Stimulated activated CD8-positive, alpha-beta memory T cell treated with anti-CD3 and anti-CD28 coated beads, Interleukin-7, amount 100 ng/mL, for 1 hour (primary cell): Measurements from ENCODE around the gene CCDC3.
"Not testable (repeated sequence)": the region's sequence is repeated elsewhere in the genome, so short reads cannot be mapped to it uniquely, and the experiment has no call there.

Experiments used
- DNase-seq, 2 donors: peaks; one replicate each; pipeline ENCODE4 v3.0.0-alpha.2; 2020; ENCODE audit warnings: low read depth in 2 of 2

The CCDC3 gene

DNA sequence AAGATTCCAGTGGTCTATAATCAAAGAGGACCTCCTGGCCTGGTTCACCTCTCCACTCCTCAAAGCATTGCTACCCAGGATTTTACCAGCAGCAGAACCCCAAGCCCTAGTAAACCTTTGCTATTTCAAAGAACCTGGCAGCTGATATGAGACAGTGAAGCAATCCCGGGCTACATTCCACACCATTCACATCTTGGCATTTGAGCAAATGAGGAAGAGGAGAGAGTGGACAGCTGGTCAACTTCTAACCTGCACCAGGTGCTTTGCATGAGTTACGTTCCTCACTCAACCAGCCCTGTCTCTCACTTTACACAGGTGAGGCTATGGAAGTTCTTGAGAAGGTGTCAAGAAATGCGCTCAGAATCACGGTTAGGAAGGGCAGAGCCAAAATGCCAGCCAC is 1.1 kb downstream of the CCDC3 start:
- no peak for DNase-seq

DNA sequence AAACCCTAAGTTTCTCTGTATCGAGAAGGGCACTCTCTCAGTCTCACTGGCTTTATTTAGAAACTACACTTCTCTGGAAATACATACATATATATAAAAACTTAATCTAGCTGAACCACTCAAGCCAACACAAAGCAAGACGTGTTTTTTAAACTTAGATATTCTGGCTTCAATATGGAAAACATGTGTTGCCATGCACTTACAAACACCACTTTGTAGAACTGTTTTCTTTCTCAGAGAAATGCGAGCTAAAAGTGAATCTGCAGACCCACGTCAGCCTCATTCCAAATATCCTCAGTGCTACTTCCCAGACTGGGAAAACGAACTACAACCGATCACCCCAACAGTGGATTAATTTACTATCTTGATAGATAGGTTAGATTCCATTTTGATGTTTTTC is 1.7 kb downstream of the CCDC3 start:
- DNase-seq = no peak

DNA sequence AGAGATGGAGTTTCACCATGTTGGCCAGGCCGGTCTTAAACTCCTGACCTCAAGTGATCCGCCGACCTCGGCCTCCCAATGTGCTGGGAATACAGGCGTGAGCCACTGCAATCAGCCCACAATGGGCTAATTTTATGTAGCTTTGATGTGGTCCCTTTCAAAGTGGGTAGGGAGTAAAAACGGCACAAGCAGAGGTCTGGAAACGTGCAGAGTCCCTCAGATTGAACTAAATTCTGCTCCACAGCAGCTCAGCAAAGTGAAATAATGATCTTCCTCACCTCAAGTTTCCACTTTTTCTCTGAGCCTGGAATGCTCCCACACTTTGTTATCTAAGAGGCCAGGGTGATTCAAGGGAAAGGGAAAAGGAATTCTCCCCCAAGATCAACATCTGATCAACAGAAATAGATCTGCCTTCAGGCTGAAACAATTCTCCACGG is 6.1 kb downstream of the CCDC3 start:
- DNase-seq = no peak

DNA sequence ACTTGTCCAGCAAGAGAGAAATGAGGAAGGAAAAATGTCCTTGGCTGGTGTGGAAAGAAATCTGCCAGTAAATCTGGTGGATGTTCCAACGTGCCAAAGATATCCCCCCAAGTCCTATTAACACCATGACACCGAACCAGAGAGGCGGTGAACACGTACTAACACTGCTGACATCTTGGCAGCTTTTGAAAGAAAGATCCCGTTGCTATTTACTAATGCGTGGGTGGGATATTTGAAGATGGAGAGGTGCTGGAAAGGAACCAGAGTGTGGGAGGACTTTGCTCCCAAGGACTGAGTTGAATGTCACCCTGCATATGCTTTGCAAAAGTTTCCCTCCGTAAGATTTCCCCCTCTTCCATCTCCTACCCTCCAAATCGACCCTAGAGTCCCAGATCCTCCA is 7.9 kb downstream of the CCDC3 start:
- DNase-seq = no peak

DNA sequence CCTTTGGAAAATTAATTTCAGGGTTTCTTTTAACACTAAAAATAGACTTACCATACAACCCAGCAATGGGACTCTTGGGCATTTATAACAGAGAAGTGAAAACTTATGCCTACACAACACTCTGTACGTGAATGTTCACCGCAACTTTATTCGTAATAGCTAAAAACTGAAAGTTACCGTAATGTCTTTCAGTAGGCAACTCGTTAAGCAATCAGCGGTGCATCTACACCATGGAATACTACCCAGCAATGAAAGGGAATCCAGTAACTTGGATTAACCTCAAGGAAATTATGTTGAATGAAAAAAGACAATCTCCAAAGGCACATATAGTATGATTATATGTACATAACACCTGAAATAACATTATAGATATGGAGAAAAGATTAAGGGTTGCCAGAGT is 16.2 kb downstream of the CCDC3 start:
- no peak for DNase-seq

DNA sequence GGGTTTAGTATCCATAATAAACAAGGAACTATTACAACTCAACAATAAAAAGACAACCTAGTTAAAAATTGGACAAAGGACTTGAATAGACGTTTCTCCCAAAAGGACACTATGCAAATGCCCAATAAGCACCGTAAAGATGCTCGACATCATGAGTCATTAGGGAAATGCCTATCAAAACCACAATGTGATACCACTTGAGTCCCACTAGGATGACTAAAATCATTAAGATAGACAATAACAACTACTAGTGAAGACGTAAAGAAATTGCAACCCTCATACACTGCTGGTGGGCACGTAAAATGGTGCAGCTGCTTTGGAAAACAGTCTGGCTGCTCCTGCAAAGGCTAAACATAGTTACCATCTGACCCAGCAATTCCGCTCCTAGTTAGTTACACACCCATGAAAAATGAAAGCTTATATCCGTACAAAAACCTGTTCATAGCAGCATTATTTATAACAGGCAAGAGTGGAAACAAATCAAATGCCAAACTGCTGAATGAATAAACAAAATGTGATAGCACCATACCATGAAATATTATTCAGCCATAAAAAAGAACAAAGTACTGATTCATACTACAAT is 17.3 kb downstream of the CCDC3 start:
- DNase-seq = no peak

DNA sequence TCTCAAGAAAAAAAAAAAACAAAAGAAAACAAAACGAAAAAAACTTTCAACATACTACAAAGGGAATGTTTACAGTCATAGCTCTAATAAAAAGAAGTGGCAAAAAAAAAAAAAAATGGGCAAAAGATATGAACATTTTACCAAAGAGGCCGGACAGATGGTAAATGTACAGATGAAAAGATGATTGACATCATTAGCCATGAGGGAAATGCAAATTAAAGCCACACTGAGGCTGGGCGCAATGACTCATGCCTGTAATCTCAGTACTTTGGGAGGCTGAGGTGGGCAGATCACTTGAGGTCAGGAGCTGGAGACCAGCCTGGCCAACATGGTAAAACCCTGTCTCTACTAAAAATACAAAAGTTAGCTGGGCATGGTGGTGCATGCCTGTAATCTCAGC is 17.9 kb downstream of the CCDC3 start:
- not testable (repeated sequence) for DNase-seq

DNA sequence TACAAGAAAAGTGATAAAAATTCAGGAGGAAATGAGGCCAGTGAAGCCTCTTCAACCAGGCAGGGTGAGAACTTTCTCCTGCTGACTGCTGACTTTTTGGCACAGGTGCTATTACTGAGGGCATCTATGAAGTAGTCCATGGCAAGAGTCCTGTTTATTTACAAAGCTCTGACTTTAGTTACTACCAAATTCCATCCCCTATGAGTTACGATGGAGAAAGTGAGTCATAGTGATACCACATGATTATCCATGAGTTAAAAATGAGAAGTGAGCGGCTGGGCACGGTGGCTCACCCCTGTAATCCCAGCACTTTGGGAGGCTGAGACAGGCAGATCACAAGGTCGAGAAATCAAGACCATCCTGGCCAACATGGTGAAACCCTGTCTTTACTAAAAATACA is 19.9 kb downstream of the CCDC3 start:
- DNase-seq = no peak

DNA sequence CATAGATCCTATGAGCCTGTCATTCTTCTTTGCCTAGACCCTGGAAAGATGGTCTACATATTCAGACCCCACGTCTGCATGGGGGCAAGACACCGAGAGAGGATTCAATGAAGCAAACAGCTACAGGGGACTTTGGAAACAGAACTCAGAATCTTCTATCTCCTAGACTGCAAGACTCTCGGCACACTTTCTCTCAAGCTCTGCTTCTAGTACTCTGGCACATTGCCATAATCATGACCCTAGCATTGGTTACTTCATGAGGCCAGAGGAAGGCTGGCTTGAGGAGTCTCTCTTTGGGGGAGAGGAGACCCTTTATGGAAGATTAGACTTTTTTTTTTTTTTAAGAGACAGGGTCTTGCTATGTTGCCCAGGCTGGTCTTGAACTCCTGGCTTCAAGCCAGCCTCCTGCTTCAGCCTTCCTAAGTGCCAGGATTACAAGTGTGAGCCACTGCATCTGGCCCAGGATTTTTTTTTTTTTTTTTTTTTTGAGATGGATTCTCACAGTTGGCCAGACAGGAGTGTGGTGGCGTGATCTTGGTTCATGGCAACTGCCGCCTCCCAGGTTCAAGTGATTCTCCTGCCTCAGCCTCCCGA is 20.7 kb downstream of the CCDC3 start:
- DNase-seq = no peak

DNA sequence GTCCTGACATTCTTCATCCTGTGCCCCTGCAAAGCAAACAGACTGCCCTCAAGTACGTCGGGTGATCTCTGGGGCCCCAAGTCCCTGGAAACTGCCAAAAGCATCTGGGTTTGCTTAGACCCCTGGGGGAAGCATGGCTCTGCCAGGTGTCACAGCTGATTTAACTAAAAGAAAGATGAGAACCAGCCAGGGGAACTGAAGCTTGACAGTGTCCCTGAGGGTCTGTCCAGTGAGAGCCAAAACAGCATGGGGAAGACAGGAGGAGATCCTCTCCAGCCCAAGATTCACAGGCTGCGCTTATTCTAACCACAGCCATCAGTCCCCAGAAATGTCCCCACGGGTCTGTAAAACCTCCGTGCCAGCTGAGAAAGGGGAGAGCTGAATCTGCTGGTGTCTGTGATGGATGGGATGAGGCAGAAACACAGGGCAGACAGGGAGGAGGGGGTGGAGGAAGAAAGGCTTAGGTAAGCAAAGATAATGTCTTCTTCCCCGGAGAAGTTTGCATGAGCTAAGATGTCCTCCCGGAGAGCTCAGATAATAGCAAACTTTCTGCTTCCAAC is 21.3 kb downstream of the CCDC3 start:
- no peak for DNase-seq

DNA sequence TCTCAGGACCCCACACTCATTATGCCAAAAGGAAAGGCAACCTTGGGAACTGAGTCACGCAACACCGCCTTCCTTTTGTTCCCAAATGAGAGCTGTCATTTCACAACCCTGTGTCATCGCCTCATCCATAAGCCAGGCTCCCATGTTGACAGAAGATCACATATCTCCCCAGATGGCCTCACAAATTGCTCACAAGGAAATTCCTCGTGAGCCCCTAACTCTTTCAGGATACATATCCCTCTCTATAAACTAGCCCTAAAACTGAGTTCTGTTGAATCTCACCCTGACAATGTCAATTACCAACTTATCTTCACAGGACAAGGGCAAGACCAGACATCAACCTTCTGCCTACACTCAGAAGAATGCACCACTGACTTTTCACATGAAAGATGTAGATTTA is 22.6 kb downstream of the CCDC3 start:
- no peak for DNase-seq

DNA sequence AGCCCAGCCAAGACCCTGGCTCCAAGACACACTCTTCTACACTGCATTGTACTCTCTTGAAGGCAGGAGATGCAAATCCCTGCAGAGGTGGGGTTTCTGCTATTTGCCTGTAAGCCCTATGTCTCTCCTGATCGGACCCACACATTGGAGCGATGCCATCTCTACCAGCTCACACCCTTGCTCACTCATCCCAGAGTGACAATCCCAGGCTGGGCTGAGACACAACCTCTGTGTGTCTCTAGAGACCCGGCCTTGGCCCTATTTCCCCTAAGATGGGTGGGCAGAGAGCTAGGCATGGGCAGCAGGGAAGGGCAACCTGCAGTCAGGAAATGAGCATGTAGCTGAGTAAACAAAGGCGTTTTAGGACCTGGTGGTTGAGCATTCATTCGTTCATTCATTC is 25.6 kb downstream of the CCDC3 start:
- no peak for DNase-seq

DNA sequence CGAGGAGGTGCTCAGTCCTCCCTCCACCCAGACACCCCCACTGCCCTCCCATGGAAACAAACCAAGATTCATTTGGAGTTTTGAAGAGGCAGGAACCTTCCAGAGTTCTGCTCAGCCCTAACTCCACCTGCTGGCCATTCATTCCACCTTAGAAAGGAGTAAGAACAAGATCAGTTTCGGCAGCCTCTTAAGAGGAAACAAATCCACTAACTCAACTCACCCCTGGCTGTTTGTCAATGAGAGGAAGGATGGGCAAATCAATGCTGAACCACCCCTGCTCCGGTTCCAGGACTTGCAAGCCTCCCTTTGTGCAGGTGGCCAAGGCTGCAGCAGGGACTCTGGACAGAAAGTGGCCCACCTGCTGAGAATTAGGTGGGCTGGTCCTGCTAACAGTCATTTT is 26.2 kb downstream of the CCDC3 start:
- DNase-seq = no peak

DNA sequence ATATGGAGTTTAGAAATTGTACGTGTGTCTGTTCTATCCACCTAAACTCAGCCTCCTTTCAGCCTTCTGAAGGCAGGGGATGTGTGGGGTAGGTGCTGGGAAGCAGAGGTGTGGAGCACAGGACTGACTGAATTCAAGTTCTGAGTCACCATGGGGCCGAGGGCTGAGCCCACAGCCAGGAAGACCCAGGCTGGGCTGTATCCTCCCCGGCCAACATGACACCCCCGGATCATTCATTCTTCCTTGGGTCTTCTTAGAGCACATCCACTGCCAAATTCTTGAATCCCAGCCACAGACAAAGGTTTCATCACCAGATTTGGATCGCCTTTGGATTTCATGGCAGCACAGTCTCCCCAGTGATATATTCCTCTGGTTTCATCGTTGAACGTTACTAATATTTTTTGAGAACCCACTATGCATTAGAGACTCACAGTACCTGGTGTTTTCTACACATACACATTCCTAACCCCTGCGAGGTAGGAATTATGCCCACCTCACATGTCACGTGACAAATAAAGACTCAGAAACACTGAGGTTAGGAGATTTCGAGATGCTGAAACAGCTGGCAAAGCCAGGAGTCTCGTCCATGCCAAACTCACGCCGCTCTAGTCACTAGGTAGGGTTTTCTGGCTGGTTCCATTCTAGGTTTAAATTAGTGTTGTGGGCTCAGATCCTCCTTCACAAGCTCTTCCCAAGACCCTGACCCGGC is 26.9 kb downstream of the CCDC3 start:
- no peak for DNase-seq

DNA sequence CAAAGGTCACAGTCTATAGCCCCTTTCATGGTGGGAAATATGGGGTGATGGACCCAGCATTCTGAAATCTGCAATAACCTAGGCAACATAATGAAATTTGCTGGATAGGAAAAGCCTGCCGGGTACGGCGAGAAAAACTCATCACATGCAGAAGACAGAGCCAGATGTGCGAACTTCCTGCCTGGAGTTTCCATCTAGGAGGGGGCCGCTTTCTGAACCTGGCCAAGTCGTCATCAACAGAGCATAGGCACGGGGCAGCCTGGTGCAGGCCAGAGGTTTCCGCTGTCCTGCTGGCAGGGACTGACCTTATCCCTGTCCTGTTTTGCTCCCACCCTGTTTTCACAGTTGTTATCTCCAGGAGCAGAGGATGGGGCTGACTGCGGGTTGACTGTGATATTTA is 27.4 kb downstream of the CCDC3 start:
- DNase-seq = no peak

DNA sequence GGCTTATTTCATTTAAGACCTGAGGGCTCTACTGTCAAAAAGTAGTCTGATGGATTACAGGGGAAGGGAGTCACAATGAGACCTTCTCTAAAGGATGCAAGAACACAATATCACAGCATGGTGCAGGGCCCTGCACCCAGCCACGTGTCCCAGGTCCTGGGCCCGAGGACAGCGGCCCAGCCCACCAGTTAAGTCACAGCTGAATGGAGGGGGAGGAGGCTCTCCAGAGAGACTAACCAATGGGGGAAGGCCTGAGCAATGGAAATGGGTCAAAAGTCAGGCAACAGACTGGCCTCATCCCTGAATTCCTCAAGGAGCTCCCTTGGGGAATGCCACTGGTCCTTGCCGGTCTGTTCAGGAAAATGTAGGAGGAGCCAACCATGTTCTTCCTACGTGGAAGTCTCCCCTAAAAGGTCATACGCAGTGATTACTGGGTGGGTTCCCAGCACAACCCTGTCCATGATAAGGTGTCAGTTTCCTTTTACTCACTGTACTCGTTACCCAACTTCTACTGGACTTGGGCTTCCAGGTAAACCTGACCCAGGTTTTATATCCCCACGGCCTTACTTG is 28.3 kb downstream of the CCDC3 start:
- no peak for DNase-seq

DNA sequence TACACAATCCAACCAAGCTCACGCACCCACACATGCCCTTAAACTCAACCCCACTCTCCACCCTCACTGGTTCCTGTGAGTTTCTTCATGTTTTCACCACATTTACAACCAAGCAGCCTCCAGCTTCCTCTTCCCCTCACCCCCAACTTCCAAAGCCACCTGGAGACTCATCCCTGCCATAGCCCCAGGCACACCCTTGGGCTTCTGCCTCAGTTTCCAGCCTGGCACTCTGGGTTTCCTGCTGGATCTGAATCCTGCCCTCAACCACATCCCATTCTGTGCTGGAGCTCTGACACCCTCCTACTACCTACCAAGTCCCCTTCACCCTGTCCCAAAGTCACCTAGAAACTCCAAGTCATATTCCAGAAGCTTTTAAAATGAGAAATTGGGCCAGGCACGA is 29.4 kb downstream of the CCDC3 start:
- no peak for DNase-seq

DNA sequence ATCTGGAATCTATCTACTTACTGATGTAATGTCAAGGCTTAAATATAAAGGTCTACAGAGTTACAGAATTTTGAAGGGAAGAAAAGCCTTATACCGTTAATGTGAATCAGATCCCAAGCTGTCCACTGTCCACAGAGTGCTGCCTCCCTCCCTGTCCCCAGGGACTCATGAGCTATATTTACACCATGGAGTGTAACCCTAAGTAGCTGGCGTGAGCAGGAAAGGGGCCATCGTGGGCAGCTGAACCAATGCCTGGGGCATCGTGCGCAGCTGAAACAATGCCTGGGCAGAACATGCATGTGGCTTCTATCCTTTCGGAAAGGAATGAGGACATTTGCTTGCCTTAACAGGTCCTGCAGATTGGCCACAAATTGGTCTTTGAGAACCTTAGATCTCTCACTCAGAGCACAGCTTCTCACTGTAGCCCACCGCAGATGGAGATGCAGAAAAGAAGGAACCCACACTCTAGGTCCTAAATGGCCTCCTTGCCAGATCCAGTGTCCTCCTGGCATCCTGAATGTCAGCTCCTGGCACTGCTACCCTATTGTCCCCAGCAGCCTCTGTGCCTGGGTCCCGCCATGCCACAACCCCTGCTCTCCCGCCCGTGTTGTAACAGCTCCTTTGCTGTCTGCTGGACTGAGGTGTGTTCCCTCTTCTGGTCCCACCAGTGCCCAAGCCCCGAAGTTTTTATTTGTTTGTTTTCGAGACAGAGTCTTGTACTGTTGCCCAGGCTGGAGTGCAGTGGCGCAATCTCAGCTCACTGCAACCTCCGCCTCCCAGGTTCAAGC is 30.3 kb downstream of the CCDC3 start:
- no peak for DNase-seq

DNA sequence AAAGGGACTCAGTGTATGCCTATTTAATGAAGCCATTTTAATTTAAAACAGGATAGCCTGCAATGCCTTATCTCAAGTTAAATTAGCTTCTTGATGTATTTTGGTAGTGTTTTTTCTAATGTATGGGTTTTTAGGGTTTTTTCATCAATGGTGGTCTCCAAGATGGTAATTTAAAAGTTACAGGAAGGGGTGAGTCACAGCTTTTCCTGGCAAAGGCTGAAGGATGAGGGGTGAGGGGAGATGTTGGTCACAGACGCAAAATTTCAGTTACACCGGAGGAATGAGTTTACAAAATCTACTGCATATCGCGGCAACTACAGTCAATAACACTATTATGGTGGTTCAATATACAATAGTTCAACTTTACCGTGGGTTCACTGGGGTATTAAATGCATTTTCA is 31.6 kb downstream of the CCDC3 start:
- no peak for DNase-seq

DNA sequence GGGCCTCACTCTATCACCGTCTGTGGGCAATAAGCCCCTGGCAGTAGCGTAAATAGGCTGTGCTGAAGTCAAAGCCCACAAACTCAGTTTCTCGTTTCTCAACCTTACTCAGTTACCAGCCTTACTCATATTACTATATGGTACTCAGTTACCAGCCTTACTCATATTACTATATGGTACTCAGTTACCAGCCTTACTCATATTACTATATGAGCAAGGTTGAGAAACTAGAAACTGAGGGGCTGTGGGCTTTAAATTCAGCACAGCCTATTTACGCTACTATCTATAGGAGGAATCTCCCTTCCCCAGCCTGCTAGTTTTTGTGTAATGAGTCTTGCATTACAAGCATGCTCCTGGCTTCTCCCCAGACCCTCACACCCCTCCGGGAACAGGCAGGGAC is 35.4 kb downstream of the CCDC3 start:
- no peak for DNase-seq

DNA sequence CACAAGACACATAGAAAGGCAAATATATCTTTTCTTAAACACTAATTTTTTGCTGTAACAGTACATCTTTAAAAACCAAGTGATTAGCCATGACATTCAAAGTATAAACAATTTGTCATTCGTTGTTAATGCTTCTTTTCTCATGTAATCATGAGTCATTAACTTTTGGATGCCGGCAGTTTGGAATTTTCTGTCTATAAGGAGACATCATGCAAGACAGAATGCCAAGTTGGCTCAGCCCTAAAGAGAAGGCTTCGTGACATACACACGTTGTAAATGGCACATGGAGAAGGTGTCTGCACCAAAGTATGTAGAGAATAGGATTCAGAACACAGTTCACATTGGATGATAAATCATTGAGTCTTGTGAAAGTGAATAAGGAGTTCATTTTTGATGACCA is 35.9 kb downstream of the CCDC3 start:
- DNase-seq = no peak

DNA sequence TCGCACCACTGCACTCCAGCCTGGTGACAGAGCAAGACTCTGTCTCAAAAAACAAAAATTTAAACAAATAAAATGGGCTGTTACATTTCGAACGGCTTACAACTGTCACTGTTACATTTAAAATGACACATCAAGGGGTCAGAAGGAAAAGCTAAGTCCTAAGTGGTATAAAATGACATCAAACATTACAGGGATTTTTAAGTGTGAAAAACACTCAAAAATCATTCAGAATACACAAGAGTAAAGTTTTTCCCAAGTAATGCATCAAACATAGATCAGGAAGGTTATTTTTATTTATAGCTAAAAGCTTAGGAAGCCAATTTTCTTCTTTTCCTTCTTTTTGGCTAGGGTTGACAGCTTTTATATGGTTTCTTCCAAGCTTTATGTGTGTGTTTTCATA is 39.0 kb downstream of the CCDC3 start:
- no peak for DNase-seq
